ENCODE measurements around the gene RHOB. TPM values are rescaled to one million over a fixed set of nuclear protein-coding genes. Genes with fewer than 3 reads are reported as not detected.

Gene RHOB
- total and polyA plus RNA-seq, 4 donors = 82.6 to 634 (median 160) TPM

GRCh38 chr2:20415511-20415918 is 31.4 kb upstream of the RHOB start:
- no peak overlapping the region for H3K27ac ChIP-seq (ENCODE audit: low read depth in 1 of 2, low read length in 2 of 2)
- H3K36me3 ChIP-seq (ENCODE audit: control insufficient read depth in 4 of 4, insufficient read depth in 3 of 4, low read depth in 1 of 4, low read length in 3 of 4) = no peaks in the 10 kb centered on the region
- WGBS = 78% methylated on average over 2 of the region's 2 CpGs
- no peak overlapping the region for H3K4me3 ChIP-seq (ENCODE audit: low read depth in 1 of 3, low read length in 3 of 3)
- TF ChIP-seq CTCF (IDR thresholded peaks at IDR 0.05; ENCODE audit: low read depth, low read length, missing input control) (no peak), RAD21 (IDR thresholded peaks at IDR 0.05) (no peak), EGR1 (IDR thresholded peaks at IDR 0.05; ENCODE audit: low read depth in 2 of 2) (no peak), FOXA1 (IDR thresholded peaks at IDR 0.05) (no peak), GABPA (IDR thresholded peaks at IDR 0.05 in 1 of 2, conservative IDR thresholded peaks at IDR 0.05 in 1 of 2) (no peak), YY1 (IDR thresholded peaks at IDR 0.05) (no peak), REST (IDR thresholded peaks at IDR 0.05) (no peak), NR2F2 (IDR thresholded peaks at IDR 0.05) (no peak), HNF4G (IDR thresholded peaks at IDR 0.05) (no peak), HNF4A (conservative IDR thresholded peaks at IDR 0.05) (no peak), RXRA (IDR thresholded peaks at IDR 0.05) (no peak), SP1 (IDR thresholded peaks at IDR 0.05) (no peak)
- peak; percentile 24 for DNase-seq (ENCODE audit: low spot score)
- no peak overlapping the region for H3K9ac ChIP-seq (ENCODE audit: low read depth in 1 of 2, low read length in 2 of 2)
- H3K27me3 ChIP-seq (ENCODE audit: control insufficient read depth in 4 of 4, insufficient read depth in 4 of 4, low read length in 3 of 4) = no peaks in the 10 kb centered on the region
- H3K4me1 ChIP-seq (ENCODE audit: control insufficient read depth in 4 of 4, insufficient read depth in 4 of 4, low read length in 3 of 4) = peaks cover 5 to 23% (median 22%) of the 10 kb centered on the region in 4 donors
- no peaks in the 10 kb centered on the region for H3K9me3 ChIP-seq (ENCODE audit: control insufficient read depth in 4 of 4, low read length in 3 of 4)

GRCh38 chr2:20416723-20417122 is 30.2 kb upstream of the RHOB start:
- 58% methylated on average over 1 of the region's 1 CpG for WGBS
- Histone ChIP-seq H3K27ac (ENCODE audit: low read depth in 1 of 2, low read length in 2 of 2) (no peak overlapping the region), H3K27me3 (ENCODE audit: control insufficient read depth in 4 of 4, insufficient read depth in 4 of 4, low read length in 3 of 4) (no peaks in the 10 kb centered on the region), H3K9ac (ENCODE audit: low read depth in 1 of 2, low read length in 2 of 2) (no peak overlapping the region), H3K4me1 (ENCODE audit: control insufficient read depth in 4 of 4, insufficient read depth in 4 of 4, low read length in 3 of 4) (peaks cover 10 to 28% (median 27%) of the 10 kb centered on the region in 4 donors), H3K36me3 (ENCODE audit: control insufficient read depth in 4 of 4, insufficient read depth in 3 of 4, low read depth in 1 of 4, low read length in 3 of 4) (no peaks in the 10 kb centered on the region), H3K4me3 (ENCODE audit: low read depth in 1 of 3, low read length in 3 of 3) (no peak overlapping the region), H3K9me3 (ENCODE audit: control insufficient read depth in 4 of 4, low read length in 3 of 4) (no peaks in the 10 kb centered on the region)
- peak; percentile 1 for DNase-seq (ENCODE audit: low spot score)
- peak; percentile 38 for TF ChIP-seq ATF3 (IDR thresholded peaks at IDR 0.05)
- no peak for TF ChIP-seq MAX (IDR thresholded peaks at IDR 0.05)

Data from liver (tissue), 9 donors.